Measurements from ENCODE around the gene KDM5C. TPM values are rescaled to one million over a fixed set of nuclear protein-coding genes. Genes with fewer than 3 reads are reported as not detected.

The KDM5C gene
- total and polyA plus RNA-seq, 12 donors: 40.7 to 143 (median 88.4) TPM

DNA sequence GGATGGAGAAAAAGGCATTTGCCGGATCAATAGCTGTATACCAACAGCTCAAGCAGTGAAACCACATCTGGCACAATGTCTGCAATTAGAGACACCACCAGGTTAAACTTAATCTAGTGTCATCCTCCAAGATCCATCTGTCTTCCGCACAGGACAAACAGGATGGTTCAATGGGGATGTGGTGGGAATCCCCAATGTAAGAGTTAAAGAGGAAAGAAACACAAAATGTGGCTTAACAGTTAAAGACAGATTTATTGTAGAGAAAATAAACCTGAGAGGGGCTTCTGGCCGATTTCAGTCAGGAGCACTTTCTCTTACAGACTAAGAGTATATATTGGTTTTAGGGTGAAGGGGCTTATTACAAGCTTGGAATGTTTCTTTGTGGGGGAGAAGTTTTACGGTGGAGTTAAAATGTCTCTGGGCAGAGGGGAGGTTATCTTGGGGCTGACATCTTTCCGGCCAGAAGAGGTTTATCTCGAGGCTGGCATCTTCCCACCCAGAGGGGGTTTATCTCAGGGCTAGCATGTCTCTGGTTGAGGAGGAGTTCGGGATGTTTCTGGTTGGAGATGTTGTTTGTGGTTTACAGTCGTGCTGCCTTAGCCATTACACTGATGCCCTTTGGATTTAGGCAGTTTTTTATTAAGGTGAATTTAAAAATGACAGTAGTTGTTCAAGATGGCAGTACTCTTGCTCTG, 69.3 kb downstream of the KDM5C start:
- H3K4me3 ChIP-seq: no peak overlapping the region
- H3K27me3 ChIP-seq: no peaks in the 10 kb centered on the region
- no peak for TF ChIP-seq POLR2A (IDR thresholded peaks at IDR 0.05)
- TF ChIP-seq, protein P1, sequence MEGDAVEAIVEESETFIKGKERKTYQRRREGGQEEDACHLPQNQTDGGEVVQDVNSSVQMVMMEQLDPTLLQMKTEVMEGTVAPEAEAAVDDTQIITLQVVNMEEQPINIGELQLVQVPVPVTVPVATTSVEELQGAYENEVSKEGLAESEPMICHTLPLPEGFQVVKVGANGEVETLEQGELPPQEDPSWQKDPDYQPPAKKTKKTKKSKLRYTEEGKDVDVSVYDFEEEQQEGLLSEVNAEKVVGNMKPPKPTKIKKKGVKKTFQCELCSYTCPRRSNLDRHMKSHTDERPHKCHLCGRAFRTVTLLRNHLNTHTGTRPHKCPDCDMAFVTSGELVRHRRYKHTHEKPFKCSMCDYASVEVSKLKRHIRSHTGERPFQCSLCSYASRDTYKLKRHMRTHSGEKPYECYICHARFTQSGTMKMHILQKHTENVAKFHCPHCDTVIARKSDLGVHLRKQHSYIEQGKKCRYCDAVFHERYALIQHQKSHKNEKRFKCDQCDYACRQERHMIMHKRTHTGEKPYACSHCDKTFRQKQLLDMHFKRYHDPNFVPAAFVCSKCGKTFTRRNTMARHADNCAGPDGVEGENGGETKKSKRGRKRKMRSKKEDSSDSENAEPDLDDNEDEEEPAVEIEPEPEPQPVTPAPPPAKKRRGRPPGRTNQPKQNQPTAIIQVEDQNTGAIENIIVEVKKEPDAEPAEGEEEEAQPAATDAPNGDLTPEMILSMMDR (IDR thresholded peaks at IDR 0.05): no peak
- H3K4me1 ChIP-seq (replicated peaks in 1 of 2): no peaks in the 10 kb centered on the region
- no peaks in the 10 kb centered on the region for H3K36me3 ChIP-seq (replicated peaks in 1 of 2)
- intact Hi-C loops (cut with DNase I): no loop called here
- 76 to 98% (median 86%) methylated on average over 5 to 8 of the region's 8 CpGs for WGBS, 4 donors
- no peak for DNase-seq
- no peaks in the 10 kb centered on the region for H3K9me3 ChIP-seq (replicated peaks in 1 of 3)
- no peak overlapping the region for H3K27ac ChIP-seq

GRCh38 chrX:53153581-53153980, 71.4 kb downstream of the KDM5C start:
- 80 to 100% (median 93%) methylated on average over 1 of the region's 1 CpG for WGBS, 4 donors
- no peak overlapping the region for H3K4me3 ChIP-seq
- no peaks in the 10 kb centered on the region for H3K4me1 ChIP-seq (replicated peaks in 1 of 2)
- no peak overlapping the region for H3K27ac ChIP-seq
- no peaks in the 10 kb centered on the region for H3K9me3 ChIP-seq (replicated peaks in 1 of 3)
- no peak for TF ChIP-seq POLR2A (IDR thresholded peaks at IDR 0.05)
- TF ChIP-seq, protein P1 (IDR thresholded peaks at IDR 0.05): no peak
- intact Hi-C loops (cut with DNase I): no loop called here
- DNase-seq: no peak
- no peaks in the 10 kb centered on the region for H3K36me3 ChIP-seq (replicated peaks in 1 of 2)
- no peaks in the 10 kb centered on the region for H3K27me3 ChIP-seq

Small RNA genes lying within 50 kb of the gene (microRNA-seq; reads per million reads assigned to microRNA genes)
- gene MIR6894: 0.45 to 6.0 (median 5.0) reads per million in 3 donors
- 0 to 0.85 (median 0) reads per million in 3 donors for gene MIR6895

Small RNA genes lying within 50 kb of the gene (small RNA-seq; reads per million reads assigned to genes)
- gene AL139396.1: 0 reads per million in 2 donors
- gene MIR6894: 0.12 to 0.33 reads per million in 2 donors
- 0.08 to 0.12 reads per million in 2 donors for gene MIR6895

Other genes starting within 250 kb of the KDM5C start
- gene GPR173, start 176.4 kb downstream of the KDM5C start, total RNA-seq: 1 to 10 TPM in 8 of 9 donors, under 1 TPM in 1; 0.61 to 5.0 (median 2.1) TPM
- 1 to 10 TPM; 2.1 to 4.7 (median 4.0) TPM for gene GPR173, start 176.4 kb downstream of the KDM5C start, polyA plus RNA-seq
- gene TSPYL2, start 142.8 kb downstream of the KDM5C start, total RNA-seq: 100 to 1,000 TPM in 2 of 9 donors, 10 to 100 TPM in 7; 35.5 to 107 (median 85.5) TPM
- gene TSPYL2, start 142.8 kb downstream of the KDM5C start, polyA plus RNA-seq: 100 to 1,000 TPM; 168 to 536 (median 308) TPM
- 10 to 100 TPM in 4 of 9 donors, 1 to 10 TPM in 5; 4.1 to 21.2 (median 7.6) TPM for gene KANTR, start 131.1 kb downstream of the KDM5C start, total RNA-seq
- gene KANTR, start 131.1 kb downstream of the KDM5C start, polyA plus RNA-seq: 10 to 100 TPM in 2 of 3 donors, 1 to 10 TPM in 1; 3.6 to 27.8 (median 12.5) TPM
- gene IQSEC2, start 56.4 kb upstream of the KDM5C start, total RNA-seq: 10 to 100 TPM in 8 of 9 donors, 1 to 10 TPM in 1; 2.4 to 56.1 (median 37.5) TPM
- 10 to 100 TPM; 18.4 to 67.9 (median 58.3) TPM for gene IQSEC2, start 56.4 kb upstream of the KDM5C start, polyA plus RNA-seq
- 10 to 100 TPM; 18.7 to 51.6 (median 43.4) TPM for gene SMC1A, start 197.4 kb upstream of the KDM5C start, total RNA-seq
- gene SMC1A, start 197.4 kb upstream of the KDM5C start, polyA plus RNA-seq: 10 to 100 TPM in 2 of 3 donors, 1 to 10 TPM in 1; 7.6 to 41.5 (median 20.4) TPM
- 1 to 10 TPM in 8 of 9 donors, under 1 TPM in 1; 0.18 to 6.6 (median 3.4) TPM for gene RIBC1, start 197.7 kb upstream of the KDM5C start, total RNA-seq
- 1 to 10 TPM; 1.9 to 8.6 (median 7.6) TPM for gene RIBC1, start 197.7 kb upstream of the KDM5C start, polyA plus RNA-seq
- gene HSD17B10, start 209.2 kb upstream of the KDM5C start, total RNA-seq: 100 to 1,000 TPM; 102 to 172 (median 123) TPM
- gene HSD17B10, start 209.2 kb upstream of the KDM5C start, polyA plus RNA-seq: 100 to 1,000 TPM in 2 of 3 donors, 10 to 100 TPM in 1; 64.5 to 177 (median 139) TPM